K562 (cell line): ENCODE measurements around the gene GPR89A. TPM values are rescaled to one million over a fixed set of nuclear protein-coding genes. Genes with fewer than 3 reads are reported as not detected.
"Not testable (repeated sequence)": the region's sequence is repeated elsewhere in the genome, so short reads cannot be mapped to it uniquely, and the experiment has no call there.

Source experiments
- ATAC-seq: fragments of 200-7000 bp; cut with Tn5 transposase; 3 replicates; pipeline ENCODE4 v1.9.1; 2020; ENCODE audit warnings: moderate library complexity
- BruUV-seq: library from RNA; stranded (reverse); fragments of 400-500 nt; replicated peaks from 2 replicates; lab custom pipeline; 2021; lab: Mats Ljungman, UMichigan
- CTCF ChIA-PET: fragments of 300-600 bp; formaldehyde crosslinking; extraction: SDS; loops from one replicate; lab custom pipeline; 2021; ENCODE audit warnings: low intra/inter-chr PET ratio; lab: Yijun Ruan, JAX
- POLR2A ChIA-PET: fragments of 300-600, 350-650 bp; sonication (Branson Sonifier 250); formaldehyde crosslinking; extraction: SDS; loops from one replicate; lab custom pipeline; 2021; ENCODE audit warnings: antibody characterized with exemption, inconsistent platforms; lab: Yijun Ruan, JAX
- DNase-seq, 4 experiments: peaks; one replicate each; pipeline versions ENCODE4 v3.0.0 to v3.0.0-alpha.2; 2011 to 2018; ENCODE audit warnings: low spot score in 3 of 4, mixed read lengths in 3 of 4; ENCODE audit errors: extremely low read depth in 1 of 4
- FAIRE-seq: peaks from 2 replicates; lab custom pipeline; 2011; peaks lifted over from hg19 to GRCh38; lab: Jason Lieb, UNC
- H2AFZ ChIP-seq: 2 replicates; pipeline ENCODE4 v1.6.0; 2011; ENCODE audit warnings: low read depth, low read length, control low read depth, inconsistent platforms
- H3K27ac ChIP-seq: fragments of 200-600 bp; 3 replicates; pipeline ENCODE4 v1.8.0; 2011; ENCODE audit warnings: low read depth, mild to moderate bottlenecking, control low read depth, inconsistent platforms, low read length, moderate library complexity, mixed read lengths; ENCODE audit errors: extremely low read depth
- H3K27me3 ChIP-seq, 2 experiments: fragments of 300-600 bp in 1 of 2; 2 replicates in 1 of 2; 3 replicates in 1 of 2; pipeline versions ENCODE4 v1.6.0 to v1.8.0; 2011; ENCODE audit warnings: inconsistent platforms in 2 of 2, low read length in 2 of 2, mild to moderate bottlenecking in 1 of 2, mixed read lengths in 1 of 2, moderate library complexity in 1 of 2; ENCODE audit not compliant: control insufficient read depth in 2 of 2, insufficient read depth in 2 of 2
- H3K36me3 ChIP-seq: fragments of 300-600 bp; 3 replicates; pipeline ENCODE4 v1.8.0; 2011; ENCODE audit warnings: mild to moderate bottlenecking, low read length, inconsistent platforms; ENCODE audit not compliant: control insufficient read depth, insufficient read depth
- H3K4me1 ChIP-seq, 2 experiments: fragments of 200-600 bp in 1 of 2; replicated peaks in 1 of 2; 2 replicates in 1 of 2; 3 replicates in 1 of 2; pipeline versions ENCODE4 v1.5.1 to v1.8.0; 2011; ENCODE audit warnings: inconsistent platforms in 2 of 2, low read length in 2 of 2, mild to moderate bottlenecking in 1 of 2, mixed read lengths in 1 of 2, moderate library complexity in 1 of 2; ENCODE audit not compliant: control insufficient read depth in 2 of 2, insufficient read depth in 2 of 2
- H3K4me2 ChIP-seq: 2 replicates; pipeline ENCODE4 v1.6.1; 2011; ENCODE audit warnings: low read length, control low read depth, inconsistent platforms, mixed read lengths; ENCODE audit not compliant: insufficient read depth
- H3K4me3 ChIP-seq: fragments of 200-600 bp; sonication (generic), shearing (Covaris generic); 2 replicates; pipeline ENCODE4 v1.5.1; 2016; ENCODE audit warnings: control low read depth, inconsistent platforms
- H3K79me2 ChIP-seq: fragments of 200-600 bp; 3 replicates; pipeline ENCODE4 v1.8.0; 2011; ENCODE audit warnings: low read length, inconsistent platforms; ENCODE audit not compliant: control insufficient read depth, insufficient read depth
- H3K9ac ChIP-seq, 2 experiments: 2 replicates each; pipeline versions ENCODE4 v1.6.0 to v1.6.1; 2011; ENCODE audit warnings: low read depth in 2 of 2, low read length in 2 of 2, control low read depth in 1 of 2, inconsistent platforms in 1 of 2, mild to moderate bottlenecking in 1 of 2, mixed read lengths in 1 of 2; ENCODE audit not compliant: insufficient read depth in 1 of 2
- H3K9me1 ChIP-seq: one replicate; pipeline ENCODE4 v1.6.0; 2011; ENCODE audit warnings: inconsistent platforms, mild to moderate bottlenecking, low read length, moderate library complexity; ENCODE audit not compliant: control insufficient read depth, insufficient read depth
- H3K9me3 ChIP-seq: replicated peaks from 2 replicates; pipeline ENCODE4 v1.5.1; 2011; ENCODE audit warnings: low read depth, low read length, inconsistent platforms; ENCODE audit not compliant: control insufficient read depth, insufficient read depth
- H4K20me1 ChIP-seq: replicated peaks from 2 replicates; pipeline ENCODE4 v1.6.1; 2011; ENCODE audit warnings: low read length, inconsistent platforms, mixed read lengths; ENCODE audit not compliant: control insufficient read depth, insufficient read depth
- ARID1B ChIP-seq: fragments of 450-650 bp; IDR thresholded peaks from 2 replicates; pipeline ENCODE4 v1.6.1; 2016; ENCODE audit warnings: antibody characterized with exemption, mild to moderate bottlenecking, inconsistent platforms
- CBFA2T2 ChIP-seq: fragments of 450-650 bp; conservative IDR thresholded peaks from 2 replicates; pipeline ENCODE4 v1.6.1; 2017; ENCODE audit warnings: mild to moderate bottlenecking
- CBFA2T3 ChIP-seq: fragments of 450-650 bp; IDR thresholded peaks from 2 replicates; pipeline ENCODE4 v1.6.1; 2017
- MEIS2 ChIP-seq: fragments of 450-650 bp; IDR thresholded peaks from 2 replicates; pipeline ENCODE4 v1.6.1; 2014; ENCODE audit warnings: mild to moderate bottlenecking; ENCODE audit not compliant: partially characterized antibody
- PBX2 ChIP-seq, 2 experiments: IDR thresholded peaks in 1 of 2; conservative IDR thresholded peaks in 1 of 2; 2 replicates each; pipeline ENCODE4 v1.6.1; 2016; ENCODE audit warnings: low read depth in 2 of 2, mild to moderate bottlenecking in 1 of 2, missing compliant biosample characterization in 1 of 2, missing genetic modification characterization in 1 of 2, moderate library complexity in 1 of 2
- PKNOX1 ChIP-seq: fragments of 450-650 bp; IDR thresholded peaks from 2 replicates; pipeline ENCODE4 v1.6.1; 2016
- SOX6 ChIP-seq: fragments of 450-650 bp; IDR thresholded peaks from 2 replicates; pipeline ENCODE4 v1.6.1; 2014; ENCODE audit warnings: mild to moderate bottlenecking
- TAL1 ChIP-seq: fragments of 450-650 bp; IDR thresholded peaks from 2 replicates; pipeline ENCODE4 v1.6.1; 2016; ENCODE audit warnings: mild to moderate bottlenecking
- WGBS: fragments of 100-300 bp; shearing (Covaris generic); methylation state at CpG from one replicate; pipeline ENCODE4 v1.1.6; 2016; ENCODE audit warnings: low coverage, mixed read lengths; ENCODE audit not compliant: insufficient coverage; ENCODE audit errors: missing lambda C conversion rate; 5-methylcytosine and 5-hydroxymethylcytosine counted together
- in situ Hi-C: fragments of 300-500 bp; cut with MboI; formaldehyde crosslinking; loops from 4 replicates; pipeline ENCODE4 v1.15.0; 2018; ENCODE audit warnings: inconsistent platforms, mixed read lengths
- intact Hi-C: fragments of 100-400 bp; cut with micrococcal nuclease; formaldehyde crosslinking; loops from 2 replicates; pipeline ENCODE4 v1.14.2; 2022
- polyA plus RNA-seq, 8 experiments: library from polyadenylated mRNA; depleted of rRNA in 4 of 8; stranded (reverse) in 5 of 8; unstranded in 3 of 8; fragments of >200 nt; fragmentation: Nextera tagmentation in 2 of 8; fragmentation: Illumina TruSeq in 1 of 8; extraction: Ambion mirVana in 2 of 8; extraction: Trizol in 1 of 8; gene quantifications; 2 replicates each; pipeline versions ENCODE4 v1.2.1 to v1.2.3, GENCODE V29; 2011 to 2014; ENCODE audit warnings: inconsistent platforms in 1 of 8, missing spikeins in 1 of 8
- total RNA-seq, 7 experiments: library from RNA; depleted of rRNA in 6 of 7; stranded (reverse); fragments of >200 nt in 6 of 7; fragmentation: Illumina TruSeq in 2 of 7; extraction: Trizol in 2 of 7; gene quantifications; 2 replicates each; pipeline versions ENCODE4 v1.2.1 to v1.2.3, GENCODE V29; 2011 to 2021; ENCODE audit warnings: low replicate concordance in 1 of 7

Gene GPR89A
- total and polyA plus RNA-seq, 9 of the 15 experiments (the other 6 are each of a cell fraction or from before 2014, with no cell fraction given) = 23.0 to 63.4 (median 37.4) TPM

GRCh38 chr1:145670995-145671745, 63.4 kb downstream of the GPR89A start:
- H3K9ac ChIP-seq; H3K27me3 ChIP-seq; DNase-seq; H3K4me2 ChIP-seq; in situ Hi-C loops; H3K79me2 ChIP-seq; H3K4me1 ChIP-seq; intact Hi-C loops; CTCF ChIA-PET; FAIRE-seq; H3K4me3 ChIP-seq; H3K36me3 ChIP-seq; POLR2A ChIA-PET; H3K9me3 ChIP-seq; H2AFZ ChIP-seq; H4K20me1 ChIP-seq; ATAC-seq; H3K9me1 ChIP-seq; H3K27ac ChIP-seq; BruUV-seq; TF ChIP-seq PBX2 (CRISPR knock-in tag; IDR thresholded peaks at IDR 0.05; ENCODE audit: low read depth): not testable (repeated sequence)
- no CpG with 5 or more reads among the region's 3 CpGs for WGBS
- TF ChIP-seq MEIS2 (peak; percentile 77), CBFA2T3 (0 out of 2 replicates have a peak, but pooled peaks have one; percentile 11), PBX2 (tag; conservative IDR thresholded peaks at IDR 0.05; ENCODE audit: low read depth) (peak; percentile 73), CBFA2T2 (0 out of 2 replicates have a peak, but pooled peaks have one; percentile 28), ARID1B (peak; percentile 51; the same call in 1 of the 2 replicates), PKNOX1 (peak; percentile 41; the same call in 1 of the 2 replicates), SOX6 (peak; percentile 59; the same call in 1 of the 2 replicates), TAL1 (peak; percentile 42)

- H2AFZ ChIP-seq, H3K36me3 ChIP-seq, ATAC-seq, H3K27ac ChIP-seq, BruUV-seq, CTCF ChIA-PET, H3K9ac ChIP-seq, DNase-seq, FAIRE-seq, in situ Hi-C loops, H3K79me2 ChIP-seq, H4K20me1 ChIP-seq, H3K9me3 ChIP-seq, POLR2A ChIA-PET, H3K4me1 ChIP-seq, H3K4me3 ChIP-seq, H3K4me2 ChIP-seq, H3K9me1 ChIP-seq, intact Hi-C loops, H3K27me3 ChIP-seq: not testable (repeated sequence)
- no CpG with 5 or more reads among the region's 1 CpG for WGBS
These were observed 65.4 kb downstream of the GPR89A start for GRCh38 chr1:145673217-145673616.
